Caco-2 (cell line): ENCODE results near the gene SEC14L1. TPM values are rescaled to one million over a fixed set of nuclear protein-coding genes. Genes with fewer than 3 reads are reported as not detected.

ENCODE experiments used
- BruUV-seq: library from RNA; stranded (reverse); fragments of 400-500 nt; replicated peaks from 2 replicates; lab custom pipeline; 2021; lab: Mats Ljungman, UMichigan
- CTCF ChIA-PET: fragments of 300-600 bp; sonication (Branson Sonifier 250); formaldehyde crosslinking; loops from one replicate; lab custom pipeline; 2022; ENCODE audit warnings: antibody characterized with exemption; lab: Charles Lee
- POLR2A ChIA-PET: fragments of 300-600 bp; sonication (Branson Sonifier 250); formaldehyde crosslinking; loops from one replicate; lab custom pipeline; 2022; ENCODE audit warnings: antibody characterized with exemption; lab: Charles Lee
- DNase-seq, 2 experiments: peaks; one replicate each; pipeline versions ENCODE4 v3.0.0 to v3.0.0-alpha.2; 2020 to 2022
- H3K27me3 ChIP-seq: replicated peaks from 2 replicates; pipeline ENCODE4 v1.6.0; 2011; ENCODE audit warnings: low read length; ENCODE audit not compliant: control insufficient read depth, insufficient read depth
- H3K36me3 ChIP-seq: 2 replicates; pipeline ENCODE4 v1.5.1; 2011; ENCODE audit warnings: low read length; ENCODE audit not compliant: control insufficient read depth, insufficient read depth
- H3K4me1 ChIP-seq: fragments of 250-450 bp; sonication (Bioruptor Pico); 2 replicates; pipeline ENCODE4 v1.5.1; 2020; ENCODE audit warnings: mild to moderate bottlenecking
- H3K4me3 ChIP-seq: 2 replicates; pipeline ENCODE4 v1.5.1; 2011; ENCODE audit warnings: low read depth, mild to moderate bottlenecking, control low read depth, low read length
- H3K9me3 ChIP-seq: fragments of 250-450 bp; sonication (Bioruptor Pico); 2 replicates; pipeline ENCODE4 v1.5.1; 2020; ENCODE audit warnings: mild to moderate bottlenecking, moderate library complexity
- H3K27ac Mint-ChIP-seq: one replicate; pipeline ENCODE4 v1.8.0; 2022; ENCODE audit warnings: mixed read lengths; ENCODE audit not compliant: unreplicated experiment
- H3K27me3 Mint-ChIP-seq: one replicate; pipeline ENCODE4 v1.8.0; 2022; ENCODE audit warnings: mixed read lengths; ENCODE audit not compliant: insufficient read depth, unreplicated experiment
- H3K36me3 Mint-ChIP-seq: one replicate; pipeline ENCODE4 v1.8.0; 2022; ENCODE audit warnings: mild to moderate bottlenecking, mixed read lengths; ENCODE audit not compliant: insufficient read depth, unreplicated experiment
- H3K4me1 Mint-ChIP-seq: one replicate; pipeline ENCODE4 v1.8.0; 2022; ENCODE audit warnings: low read depth, mixed read lengths; ENCODE audit not compliant: unreplicated experiment
- H3K4me3 Mint-ChIP-seq: one replicate; pipeline ENCODE4 v1.8.0; 2022; ENCODE audit warnings: mild to moderate bottlenecking, moderate library complexity, mixed read lengths; ENCODE audit not compliant: unreplicated experiment
- H3K9me3 Mint-ChIP-seq: one replicate; pipeline ENCODE4 v1.8.0; 2022; ENCODE audit warnings: mixed read lengths; ENCODE audit not compliant: unreplicated experiment
- CTCF ChIP-seq, 2 experiments: fragments of 200-600 bp in 1 of 2; IDR thresholded peaks; 1 replicate in 1 of 2; 2 replicates in 1 of 2; pipeline versions ENCODE4 v1.5.1 to v1.8.0; 2011 to 2022; ENCODE audit warnings: antibody characterized with exemption in 1 of 2, control low read depth in 1 of 2, inconsistent platforms in 1 of 2, low read depth in 1 of 2, low read length in 1 of 2, mild to moderate bottlenecking in 1 of 2, moderate library complexity in 1 of 2; ENCODE audit not compliant: insufficient read depth in 1 of 2, severe bottlenecking in 1 of 2, unreplicated experiment in 1 of 2
- intact Hi-C: fragments of 100-400 bp; cut with micrococcal nuclease; formaldehyde crosslinking; loops from one replicate; pipeline ENCODE4 v1.10.0; 2022; ENCODE audit not compliant: unreplicated experiment
- total RNA-seq: library from RNA; stranded (reverse); gene quantifications from 2 replicates; pipeline ENCODE4 v1.2.3, GENCODE V29; 2022

SEC14L1 gene
- total RNA-seq, 1 experiment from 2014 or later: 92.0 TPM

- H3K36me3 Mint-ChIP-seq: peaks cover 78% of the 10 kb centered on the region
- H3K36me3 ChIP-seq: peaks cover 7% of the 10 kb centered on the region
Measured at GRCh38 chr17:77212081-77212832, 71.5 kb downstream of the SEC14L1 start.

GRCh38 chr17:77212833-77213777 is 72.3 kb downstream of the SEC14L1 start:
- Histone ChIP-seq H3K36me3 (peaks cover 6% of the 10 kb centered on the region), H3K27me3 (no peaks in the 10 kb centered on the region)

More at GRCh38 chr17:77212081-77212832, 71.5 kb downstream of the SEC14L1 start:
- no peak for TF ChIP-seq CTCF (IDR thresholded peaks at IDR 0.05; ENCODE audit: insufficient read depth in 1 of 2, low read depth in 1 of 2, low read length in 1 of 2, severe bottlenecking in 1 of 2, unreplicated experiment in 1 of 2)
- H3K27me3 ChIP-seq: no peaks in the 10 kb centered on the region
- no TSS peak for BruUV-seq
- H3K9me3 ChIP-seq: no peaks in the 10 kb centered on the region
- DNase-seq: no peak
- no peaks in the 10 kb centered on the region for H3K9me3 Mint-ChIP-seq
- intact Hi-C loops: no loop called here
- POLR2A ChIA-PET: no interaction called here
- peaks cover 13% of the 10 kb centered on the region for H3K4me1 ChIP-seq
- no peak overlapping the region for H3K4me3 Mint-ChIP-seq
- H3K27me3 Mint-ChIP-seq: no peaks in the 10 kb centered on the region
- no peak overlapping the region for H3K4me3 ChIP-seq
- CTCF ChIA-PET: no interaction called here
- no peak overlapping the region for H3K27ac Mint-ChIP-seq
- H3K4me1 Mint-ChIP-seq: peaks cover 8% of the 10 kb centered on the region

More at GRCh38 chr17:77212833-77213777, 72.3 kb downstream of the SEC14L1 start:
- BruUV-seq: no TSS peak
- H3K4me3 Mint-ChIP-seq: no peak overlapping the region
- H3K27me3 Mint-ChIP-seq: no peaks in the 10 kb centered on the region
- TF ChIP-seq CTCF (IDR thresholded peaks at IDR 0.05; ENCODE audit: insufficient read depth in 1 of 2, low read depth in 1 of 2, low read length in 1 of 2, severe bottlenecking in 1 of 2, unreplicated experiment in 1 of 2): no peak
- intact Hi-C loops: no loop called here
- Histone ChIP-seq H3K9me3 (no peaks in the 10 kb centered on the region), H3K4me3 (no peak overlapping the region), H3K4me1 (peaks cover 7% of the 10 kb centered on the region)
- no peak for DNase-seq
- H3K27ac Mint-ChIP-seq: no peak overlapping the region
- POLR2A ChIA-PET: no interaction called here
- H3K9me3 Mint-ChIP-seq: no peaks in the 10 kb centered on the region
- H3K4me1 Mint-ChIP-seq: peaks cover 6% of the 10 kb centered on the region
- H3K36me3 Mint-ChIP-seq: peaks cover 79% of the 10 kb centered on the region
- CTCF ChIA-PET: no interaction called here
